HepG2 (cell line): ENCODE measurements around the gene EOMES.
"Not testable (repeated sequence)": the region's sequence is repeated elsewhere in the genome, so short reads cannot be mapped to it uniquely, and the experiment has no call there.

Experiments
- CERS6 ChIP-seq: sonication (generic); formaldehyde crosslinking; IDR thresholded peaks from 2 replicates; pipeline ENCODE4 v1.5.0; 2020; ENCODE audit warnings: missing genetic modification reagents
- CTCF ChIP-seq: sonication (generic); formaldehyde crosslinking; IDR thresholded peaks from 2 replicates; pipeline ENCODE4 v1.5.0; 2020; ENCODE audit warnings: mild to moderate bottlenecking, missing genetic modification reagents, moderate library complexity
- FOXK1 ChIP-seq: sonication (generic); formaldehyde crosslinking; IDR thresholded peaks from 2 replicates; pipeline ENCODE4 v1.4.0; 2020; ENCODE audit warnings: low read depth, missing genetic modification reagents, borderline replicate concordance
- MAFF ChIP-seq: IDR thresholded peaks from 2 replicates; pipeline ENCODE4 v1.6.1; 2011; ENCODE audit warnings: low read depth, low read length, improper control_type of control experiment
- NFYB ChIP-seq: sonication (generic); formaldehyde crosslinking; IDR thresholded peaks from 2 replicates; pipeline ENCODE4 v1.4.0; 2020; ENCODE audit warnings: missing genetic modification reagents
- POLR2AphosphoS5 ChIP-seq: IDR thresholded peaks from 2 replicates; pipeline ENCODE4 v1.6.1; 2012; ENCODE audit warnings: low read depth, low read length
- SMARCC2 ChIP-seq: fragments of 450-650 bp; IDR thresholded peaks from 2 replicates; pipeline ENCODE4 v1.6.1; 2017; ENCODE audit warnings: antibody characterized with exemption, mild to moderate bottlenecking
- SNAPC5 ChIP-seq: sonication (generic); formaldehyde crosslinking; IDR thresholded peaks from 2 replicates; pipeline ENCODE4 v1.8.1; 2023; ENCODE audit warnings: mild to moderate bottlenecking, missing genetic modification reagents, borderline replicate concordance
- SP1 ChIP-seq, 2 experiments: fragments of 450-650 bp in 1 of 2; sonication (generic) in 1 of 2; formaldehyde crosslinking in 1 of 2; IDR thresholded peaks; 2 replicates each; pipeline versions ENCODE4 v1.4.0 to v1.6.1; 2016 to 2020; ENCODE audit warnings: missing genetic modification reagents in 1 of 2
- SP2 ChIP-seq: sonication (generic); formaldehyde crosslinking; IDR thresholded peaks from 2 replicates; pipeline ENCODE4 v1.5.1; 2020; ENCODE audit warnings: mild to moderate bottlenecking, missing genetic modification reagents
- ZFP91 ChIP-seq: sonication (generic); formaldehyde crosslinking; IDR thresholded peaks from 2 replicates; pipeline ENCODE4 v1.9.0; 2022; ENCODE audit warnings: missing genetic modification reagents, mild to moderate bottlenecking, borderline replicate concordance
- ZKSCAN8 ChIP-seq: IDR thresholded peaks from 2 replicates; pipeline ENCODE4 v1.6.1; 2016; ENCODE audit warnings: borderline replicate concordance, missing genetic modification reagents, missing compliant biosample characterization

GRCh38 chr3:27770384-27770783 lies 48.3 kb upstream of the EOMES start:
- not testable (repeated sequence) for TF ChIP-seq POLR2AphosphoS5; SP1 (IDR thresholded peaks at IDR 0.05); SP1 (CRISPR knock-in tag; IDR thresholded peaks at IDR 0.05); CERS6 (CRISPR knock-in tag); CTCF; SNAPC5; SMARCC2; FOXK1 (CRISPR knock-in tag); MAFF; NFYB (CRISPR knock-in tag); SP2 (CRISPR knock-in tag); ZFP91 (CRISPR knock-in tag); ZKSCAN8 (CRISPR knock-in tag)
